BJ (cell line): ENCODE results near the gene MAT2A. TPM values are rescaled to one million over a fixed set of nuclear protein-coding genes. Genes with fewer than 3 reads are reported as not detected.

ENCODE experiments used
- CTCF ChIA-PET: fragments of 350-600 bp; formaldehyde crosslinking; extraction: SDS; loops from one replicate; lab custom pipeline; 2021; ENCODE audit warnings: antibody characterized with exemption, inconsistent platforms; lab: Yijun Ruan, JAX
- POLR2A ChIA-PET: fragments of 300-600 bp; sonication (Branson Sonifier 250); formaldehyde crosslinking; extraction: SDS; loops from one replicate; lab custom pipeline; 2021; ENCODE audit warnings: antibody characterized with exemption; lab: Charles Lee
- DNase-seq: peaks from one replicate; pipeline ENCODE4 v3.0.0-alpha.2; 2011; ENCODE audit warnings: low read depth
- H3K27me3 ChIP-seq: 2 replicates; pipeline ENCODE4 v1.6.0; 2011; ENCODE audit warnings: low read length; ENCODE audit not compliant: control insufficient read depth, insufficient read depth
- H3K36me3 ChIP-seq: 2 replicates; pipeline ENCODE4 v1.5.1; 2011; ENCODE audit warnings: low read length; ENCODE audit not compliant: control insufficient read depth, insufficient read depth
- H3K4me3 ChIP-seq: 2 replicates; pipeline ENCODE4 v1.5.1; 2011; ENCODE audit warnings: low read depth, mild to moderate bottlenecking, control low read depth, low read length
- CTCF ChIP-seq: IDR thresholded peaks from 2 replicates; pipeline ENCODE4 v1.5.1; 2011; ENCODE audit warnings: low read depth, mild to moderate bottlenecking, control low read depth, inconsistent platforms, low read length, moderate library complexity; ENCODE audit not compliant: insufficient read depth
- polyA plus RNA-seq: library from polyadenylated mRNA; depleted of rRNA; stranded (reverse); fragments of >200 nt; gene quantifications from 2 replicates; pipeline ENCODE4 v1.2.3, GENCODE V29; 2011

Gene MAT2A
- polyA plus RNA-seq, 1 experiment, result 302 TPM

- TF ChIP-seq CTCF, result no peak
- no peak for DNase-seq
- Histone ChIP-seq H3K27me3 (no peaks in the 10 kb centered on the region), H3K36me3 (peaks cover 5% of the 10 kb centered on the region), H3K4me3 (peak overlapping the region; percentile 85)
- CTCF ChIA-PET, result interaction anchor here (0.6 to 5.2 kb wide), 5 partner anchors 8 to 141 kb away, joined by 3 to 37 read pairs (median 6); partner anchors contain the start of gene SH2D6
- POLR2A ChIA-PET, result no interaction called here
Observed at GRCh38 chr2:85560812-85561279, 21.9 kb downstream of the MAT2A start.

GRCh38 chr2:85561280-85562212, 22.6 kb downstream of the MAT2A start, which contains the start of gene GGCX:
TSS of gene GGCX (minus strand) at chr2:85561493. CDS start at chr2:85561428, 65 bp downstream.
- ChIA-PET CTCF (interaction anchor here (1.3 to 5.2 kb wide), 3 partner anchors 11 to 141 kb away, joined by 3 to 37 read pairs (median 30); partner anchors contain the start of gene SH2D6), POLR2A (interaction anchor here (0.6 kb wide), 1 partner anchor 50 kb away, joined by 3 read pairs; the partner anchor contains the start of gene C2orf68)
- TF ChIP-seq CTCF, result no peak
- H3K36me3 ChIP-seq, result peaks cover 3% of the 10 kb centered on the region; the same call in 1 of the 2 replicates
- H3K4me3 ChIP-seq, result peak within 1 kb of the TSS; percentile 85
- no peaks in the 10 kb centered on the region for H3K27me3 ChIP-seq
- peak; percentile 60 for DNase-seq

- Histone ChIP-seq H3K4me3 (no peak overlapping the region), H3K27me3 (no peaks in the 10 kb centered on the region), H3K36me3 (no peaks in the 10 kb centered on the region; the same call in 1 of the 2 replicates)
- ChIA-PET CTCF (no interaction called here), POLR2A (interaction anchor here (0.6 kb wide), 2 partner anchors 93 to 237 kb away, joined by 5 to 6 read pairs; no protein-coding TSS in a partner anchor)
- no peak for TF ChIP-seq CTCF
- DNase-seq, result no peak
Observed at GRCh38 chr2:85564144-85564563, 25.2 kb downstream of the MAT2A start.

- TF ChIP-seq CTCF, result no peak
- no peak for DNase-seq
- Histone ChIP-seq H3K36me3 (no peaks in the 10 kb centered on the region), H3K4me3 (no peak overlapping the region), H3K27me3 (peaks cover 4% of the 10 kb centered on the region)
- POLR2A ChIA-PET, result no interaction called here
- CTCF ChIA-PET, result interaction anchor here (2.0 kb wide), 1 partner anchor 145 kb away, joined by 4 read pairs; no protein-coding TSS in a partner anchor
Observed at GRCh38 chr2:85566265-85566664, 27.3 kb downstream of the MAT2A start.

GRCh38 chr2:85575739-85576138, 36.8 kb downstream of the MAT2A start:
- no peak overlapping the region for H3K4me3 ChIP-seq
- H3K36me3 ChIP-seq, result no peaks in the 10 kb centered on the region
- peaks cover 8% of the 10 kb centered on the region for H3K27me3 ChIP-seq
- no peak for TF ChIP-seq CTCF
- ChIA-PET POLR2A (no interaction called here), CTCF (interaction anchor here (0.7 to 1.9 kb wide), 2 partner anchors 9 to 525 kb away, joined by 3 to 4 read pairs; partner anchors contain the start of gene VAMP5)
- no peak for DNase-seq
